Gastrocnemius medialis (tissue), 4 donors: Measurements from ENCODE around the gene GNAZ.

Experiments used
- CTCF ChIP-seq, 5 experiments: fragments of 450-650 bp in 3 of 5; fragments of 200-600 bp in 2 of 5; sonication (generic) in 2 of 5; IDR thresholded peaks in 4 of 5; conservative IDR thresholded peaks in 1 of 5; 1 replicate in 4 of 5; 2 replicates in 1 of 5; pipeline ENCODE4 v1.5.1; 2016 to 2019; ENCODE audit warnings: antibody characterized with exemption in 5 of 5, mild to moderate bottlenecking in 3 of 5, moderate library complexity in 3 of 5
- POLR2A ChIP-seq, 2 donors: fragments of 450-650 bp; IDR thresholded peaks; one replicate each; pipeline ENCODE4 v1.6.1; 2017; ENCODE audit warnings: antibody characterized with exemption in 2 of 2, mild to moderate bottlenecking in 2 of 2, moderate library complexity in 2 of 2

GRCh38 chr22:23058481-23059283, 11.6 kb upstream of the GNAZ start:
- no peak for TF ChIP-seq CTCF (IDR thresholded peaks at IDR 0.05 in 4 of 5, conservative IDR thresholded peaks at IDR 0.05 in 1 of 5)
- no peak for TF ChIP-seq POLR2A (IDR thresholded peaks at IDR 0.05)
